Measurements from ENCODE around the gene DENND1A.

The DENND1A gene

DNA sequence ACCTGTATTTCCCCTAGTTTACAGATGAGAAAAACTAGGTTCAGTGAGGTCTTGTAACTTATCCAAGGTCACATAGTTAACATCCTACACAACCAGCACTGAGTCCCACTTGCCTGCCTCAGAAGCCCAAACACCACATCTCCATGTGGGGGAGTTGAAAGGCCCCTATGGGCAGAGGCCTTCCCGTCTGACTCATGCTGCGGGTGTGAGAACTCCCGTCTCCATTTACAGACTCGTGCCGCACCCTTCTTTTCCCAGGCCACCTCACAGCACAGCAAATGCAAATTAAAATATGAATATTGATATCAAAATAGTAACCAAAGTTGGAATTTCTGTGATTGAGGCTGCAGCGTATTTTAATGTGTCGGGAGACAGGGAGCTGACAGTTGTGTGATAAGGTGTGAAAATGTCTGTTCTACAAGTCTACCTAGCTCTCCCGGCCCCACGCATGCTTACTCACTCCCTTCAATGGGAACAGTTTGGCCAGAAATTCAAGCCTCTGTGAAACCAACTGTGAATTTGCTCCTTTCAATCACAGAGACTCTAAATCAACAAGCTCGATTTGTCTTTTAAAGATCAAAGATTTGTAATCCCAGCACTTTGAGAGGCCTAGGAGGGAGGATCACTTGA, 483.8 kb downstream of the DENND1A start:
- no peak overlapping the region for H3K4me3 ChIP-seq (ENCODE audit: extremely low read depth, insufficient read depth, low read length, poor library complexity, severe bottlenecking)
- 83 to 87% methylated on average over 3 to 5 of the region's 10 CpGs for WGBS, 2 experiments (ENCODE audit: insufficient coverage in 2 of 2)
- no peaks in the 10 kb centered on the region for H3K9me3 ChIP-seq (ENCODE audit: control insufficient read depth, low read length)
- H3K27ac ChIP-seq (ENCODE audit: low read depth, low read length, severe bottlenecking), result peak overlapping the region; percentile 30
- no peaks in the 10 kb centered on the region for H3K36me3 ChIP-seq (ENCODE audit: control insufficient read depth, insufficient read depth, low read length)
- H3K4me1 ChIP-seq (ENCODE audit: control insufficient read depth, insufficient read depth, low read length, poor library complexity, severe bottlenecking), result no peaks in the 10 kb centered on the region

DNA sequence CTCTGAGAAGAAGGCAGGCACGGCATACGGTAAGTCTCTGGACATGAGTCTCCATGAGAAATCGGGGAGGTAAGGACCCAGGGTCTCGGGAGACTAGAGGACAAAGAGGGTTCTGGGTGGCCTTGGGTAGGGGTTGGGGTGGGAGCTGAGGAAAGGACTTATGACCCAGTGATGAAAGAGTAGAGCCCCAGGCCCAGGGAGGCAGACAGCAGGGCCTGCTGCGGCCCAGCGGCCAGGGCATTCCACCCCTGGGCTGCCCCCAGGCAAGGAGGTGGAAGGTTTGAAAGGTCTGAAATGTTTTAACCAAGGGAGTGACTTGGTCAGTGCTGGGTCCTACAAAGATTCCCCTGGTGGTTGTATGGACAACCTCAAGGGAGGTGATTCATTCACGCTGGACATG, 484.8 kb downstream of the DENND1A start:
- no peaks in the 10 kb centered on the region for H3K9me3 ChIP-seq (ENCODE audit: control insufficient read depth, low read length)
- no peaks in the 10 kb centered on the region for H3K4me1 ChIP-seq (ENCODE audit: control insufficient read depth, insufficient read depth, low read length, poor library complexity, severe bottlenecking)
- H3K36me3 ChIP-seq (ENCODE audit: control insufficient read depth, insufficient read depth, low read length), result no peaks in the 10 kb centered on the region
- no peak overlapping the region for H3K4me3 ChIP-seq (ENCODE audit: extremely low read depth, insufficient read depth, low read length, poor library complexity, severe bottlenecking)
- H3K27ac ChIP-seq (ENCODE audit: low read depth, low read length, severe bottlenecking), result no peak overlapping the region
- 96 to 99% methylated on average over 6 to 7 of the region's 7 CpGs for WGBS, 2 experiments (ENCODE audit: insufficient coverage in 2 of 2)

DNA sequence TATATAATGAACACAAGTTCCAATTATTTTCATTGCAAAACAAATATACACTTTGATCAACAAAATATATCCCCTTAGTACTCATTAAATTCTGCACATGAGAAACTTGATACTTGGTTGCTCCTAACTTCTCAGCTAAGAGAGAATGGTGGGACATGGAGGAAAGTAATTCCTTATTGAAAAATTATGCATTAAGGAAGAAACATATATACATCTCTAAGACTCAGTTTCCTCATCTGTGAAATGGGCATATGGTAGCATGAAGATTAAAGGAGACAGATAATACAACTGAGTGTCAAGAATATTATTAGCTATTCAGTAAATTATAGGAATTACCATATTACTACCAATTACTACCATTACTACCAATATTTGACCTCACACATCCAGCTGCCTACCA, 488.2 kb downstream of the DENND1A start:
- Histone ChIP-seq H3K27ac (ENCODE audit: low read depth, low read length, severe bottlenecking) (no peak overlapping the region), H3K36me3 (ENCODE audit: control insufficient read depth, insufficient read depth, low read length) (no peaks in the 10 kb centered on the region), H3K4me3 (ENCODE audit: extremely low read depth, insufficient read depth, low read length, poor library complexity, severe bottlenecking) (no peak overlapping the region), H3K9me3 (ENCODE audit: control insufficient read depth, low read length) (no peaks in the 10 kb centered on the region), H3K4me1 (ENCODE audit: control insufficient read depth, insufficient read depth, low read length, poor library complexity, severe bottlenecking) (peaks cover 16% of the 10 kb centered on the region)

DNA sequence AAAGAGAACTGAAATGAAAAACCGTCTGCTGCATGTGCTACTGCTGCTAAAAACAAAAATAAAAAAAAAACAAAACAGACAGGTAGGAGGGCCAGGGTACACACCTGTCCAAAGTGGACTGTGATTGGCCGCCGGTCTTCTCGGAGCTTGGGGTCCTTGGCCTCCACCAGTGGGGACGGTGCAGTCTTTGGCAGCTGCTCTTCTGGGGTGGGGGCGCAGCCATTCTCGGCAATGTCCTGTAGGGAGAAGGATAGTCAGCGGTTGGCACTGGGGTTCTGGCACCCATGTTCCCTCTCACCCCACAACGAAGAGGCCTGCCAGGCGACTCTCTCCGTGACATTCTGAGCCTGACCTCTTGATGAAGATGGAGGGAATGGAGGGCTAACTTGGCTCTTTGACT, 489.7 kb downstream of the DENND1A start:
- 82 to 96% methylated on average over 4 of the region's 11 CpGs for WGBS, 2 experiments (ENCODE audit: insufficient coverage in 2 of 2)
- Histone ChIP-seq H3K4me3 (ENCODE audit: extremely low read depth, insufficient read depth, low read length, poor library complexity, severe bottlenecking) (no peak overlapping the region), H3K36me3 (ENCODE audit: control insufficient read depth, insufficient read depth, low read length) (no peaks in the 10 kb centered on the region), H3K4me1 (ENCODE audit: control insufficient read depth, insufficient read depth, low read length, poor library complexity, severe bottlenecking) (peaks cover 16% of the 10 kb centered on the region), H3K27ac (ENCODE audit: low read depth, low read length, severe bottlenecking) (no peak overlapping the region), H3K9me3 (ENCODE audit: control insufficient read depth, low read length) (no peaks in the 10 kb centered on the region)

DNA sequence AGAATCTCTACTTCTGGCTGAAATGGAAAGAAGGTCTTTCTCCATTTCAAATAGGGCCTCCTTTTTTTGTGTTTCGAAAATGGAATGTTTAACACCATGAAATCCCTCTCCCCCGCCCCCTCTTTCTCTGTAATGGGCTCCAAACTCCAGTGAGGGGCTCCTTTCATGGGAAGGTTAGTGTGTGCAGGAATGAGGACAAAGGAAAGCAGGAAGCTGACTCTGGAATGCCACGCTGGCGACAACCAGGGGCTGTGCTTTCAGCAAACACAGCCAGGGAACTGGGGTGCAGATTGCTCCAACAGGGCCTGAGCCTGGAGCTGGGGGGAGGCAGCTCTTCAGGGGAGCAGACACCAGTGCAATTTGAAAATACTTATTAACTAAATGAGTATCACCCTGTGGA, 491.1 kb downstream of the DENND1A start:
- Histone ChIP-seq H3K36me3 (ENCODE audit: control insufficient read depth, insufficient read depth, low read length) (no peaks in the 10 kb centered on the region), H3K4me3 (ENCODE audit: extremely low read depth, insufficient read depth, low read length, poor library complexity, severe bottlenecking) (no peak overlapping the region), H3K27ac (ENCODE audit: low read depth, low read length, severe bottlenecking) (peak overlapping the region; percentile 88), H3K9me3 (ENCODE audit: control insufficient read depth, low read length) (no peaks in the 10 kb centered on the region), H3K4me1 (ENCODE audit: control insufficient read depth, insufficient read depth, low read length, poor library complexity, severe bottlenecking) (peaks cover 16% of the 10 kb centered on the region)
- WGBS, 2 experiments (ENCODE audit: insufficient coverage in 2 of 2), result 27% methylated on average over 2 of the region's 4 CpGs; no CpG with 5 or more reads in 1 of the 2 experiments

DNA sequence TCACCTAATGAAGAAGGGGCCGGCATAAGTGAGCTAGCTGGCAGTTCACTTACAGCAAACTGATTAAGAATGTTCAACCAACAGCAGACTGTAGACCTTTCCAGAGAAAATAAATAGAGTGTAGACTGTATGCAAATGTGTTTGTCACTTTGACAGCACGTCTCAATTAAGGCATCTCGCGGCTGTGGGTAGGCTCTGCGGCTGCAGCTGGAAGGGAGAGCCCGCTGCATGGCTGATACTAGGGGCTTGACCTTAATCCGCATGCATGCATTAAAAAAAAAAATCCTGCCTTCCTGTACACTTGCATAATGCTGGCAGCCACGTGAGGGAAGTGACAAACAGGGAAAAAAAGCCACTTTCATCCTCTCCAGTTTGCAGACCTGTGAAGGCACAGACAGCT, 491.6 kb downstream of the DENND1A start:
- peaks cover 16% of the 10 kb centered on the region for H3K4me1 ChIP-seq (ENCODE audit: control insufficient read depth, insufficient read depth, low read length, poor library complexity, severe bottlenecking)
- 34 to 40% methylated on average over 5 to 7 of the region's 8 CpGs for WGBS, 2 experiments (ENCODE audit: insufficient coverage in 2 of 2)
- H3K4me3 ChIP-seq (ENCODE audit: extremely low read depth, insufficient read depth, low read length, poor library complexity, severe bottlenecking), result no peak overlapping the region
- H3K9me3 ChIP-seq (ENCODE audit: control insufficient read depth, low read length), result no peaks in the 10 kb centered on the region
- no peaks in the 10 kb centered on the region for H3K36me3 ChIP-seq (ENCODE audit: control insufficient read depth, insufficient read depth, low read length)
- H3K27ac ChIP-seq (ENCODE audit: low read depth, low read length, severe bottlenecking), result peak overlapping the region; percentile 88

DNA sequence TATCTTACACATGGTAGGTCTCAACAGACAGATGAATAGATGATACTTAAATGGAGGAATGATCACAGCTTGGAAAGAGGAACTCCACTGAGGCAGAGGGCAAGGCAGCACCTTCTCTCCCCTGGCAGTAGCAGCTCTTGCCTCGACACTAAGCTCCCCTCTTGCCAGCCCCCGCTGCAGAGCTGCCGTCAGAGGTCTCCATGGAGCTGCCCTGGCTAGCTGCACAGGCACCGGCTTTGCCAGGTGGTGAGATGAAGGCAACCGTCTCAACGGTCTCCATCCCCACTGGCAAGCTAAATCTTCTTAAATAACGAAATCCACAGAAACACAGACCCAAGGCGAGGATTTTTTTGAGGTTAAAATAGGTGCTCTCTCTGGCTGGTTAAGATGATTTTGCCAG, 492.7 kb downstream of the DENND1A start:
- peaks cover 16% of the 10 kb centered on the region for H3K4me1 ChIP-seq (ENCODE audit: control insufficient read depth, insufficient read depth, low read length, poor library complexity, severe bottlenecking)
- no peaks in the 10 kb centered on the region for H3K36me3 ChIP-seq (ENCODE audit: control insufficient read depth, insufficient read depth, low read length)
- WGBS, 2 experiments (ENCODE audit: insufficient coverage in 2 of 2), result 93 to 100% methylated on average over 3 to 6 of the region's 8 CpGs
- no peak overlapping the region for H3K27ac ChIP-seq (ENCODE audit: low read depth, low read length, severe bottlenecking)
- no peak overlapping the region for H3K4me3 ChIP-seq (ENCODE audit: extremely low read depth, insufficient read depth, low read length, poor library complexity, severe bottlenecking)
- no peaks in the 10 kb centered on the region for H3K9me3 ChIP-seq (ENCODE audit: control insufficient read depth, low read length)

DNA sequence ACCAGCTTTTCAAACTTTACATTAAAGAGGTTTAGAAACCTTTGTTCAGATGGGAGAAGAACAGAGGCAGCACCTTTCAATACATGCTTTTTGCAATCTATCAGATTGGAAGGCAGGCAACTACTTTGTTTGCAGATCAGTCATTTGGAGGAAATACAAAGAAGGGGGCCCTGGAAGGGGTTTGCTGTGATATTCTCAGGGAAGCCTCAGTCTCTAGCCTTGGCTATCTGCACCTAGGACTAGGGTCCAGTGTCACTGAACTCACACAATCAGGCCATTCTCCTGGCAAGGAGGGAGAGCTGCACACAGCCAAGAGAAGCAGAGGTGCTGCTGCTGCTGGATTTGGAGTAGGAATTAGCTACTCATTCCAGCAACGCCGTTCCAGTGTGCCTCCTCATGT, 494.5 kb downstream of the DENND1A start:
- H3K36me3 ChIP-seq (ENCODE audit: control insufficient read depth, insufficient read depth, low read length), result no peaks in the 10 kb centered on the region
- no peak overlapping the region for H3K27ac ChIP-seq (ENCODE audit: low read depth, low read length, severe bottlenecking)
- no peaks in the 10 kb centered on the region for H3K9me3 ChIP-seq (ENCODE audit: control insufficient read depth, low read length)
- H3K4me1 ChIP-seq (ENCODE audit: control insufficient read depth, insufficient read depth, low read length, poor library complexity, severe bottlenecking), result peaks cover 16% of the 10 kb centered on the region
- H3K4me3 ChIP-seq (ENCODE audit: extremely low read depth, insufficient read depth, low read length, poor library complexity, severe bottlenecking), result no peak overlapping the region
- WGBS, 2 experiments (ENCODE audit: insufficient coverage in 2 of 2), result 96 to 100% methylated on average over 2 of the region's 2 CpGs

DNA sequence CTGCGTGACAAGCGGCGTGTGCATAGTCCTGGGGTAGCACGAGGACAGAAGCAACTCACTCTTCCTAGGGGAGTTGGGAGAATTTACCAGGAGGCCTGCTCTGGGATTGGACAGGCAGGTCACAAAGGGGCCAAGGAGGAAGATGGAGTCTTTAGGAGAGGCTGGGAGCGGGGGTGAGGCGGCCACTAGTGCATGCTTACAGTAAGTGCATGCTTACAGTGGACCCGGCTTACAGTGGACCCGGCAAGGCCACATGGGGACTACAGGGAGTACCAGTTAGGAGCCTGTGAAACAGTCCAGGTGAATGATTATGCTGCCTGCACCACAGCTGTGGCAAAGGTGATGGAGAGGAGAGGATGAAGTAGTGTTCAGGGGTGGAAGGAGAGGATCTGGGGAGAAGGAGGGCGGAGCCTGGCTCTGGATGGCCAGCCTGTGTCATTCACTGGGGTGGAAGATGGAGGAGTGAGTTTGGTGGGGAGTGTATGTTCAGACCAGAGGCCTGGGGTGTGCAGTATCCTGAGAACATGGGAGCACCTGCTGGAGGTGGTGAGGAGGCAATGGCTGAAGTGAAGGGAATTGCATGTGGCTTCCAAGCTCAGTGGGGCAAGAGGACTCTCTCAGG, 495.2 kb downstream of the DENND1A start:
- H3K36me3 ChIP-seq (ENCODE audit: control insufficient read depth, insufficient read depth, low read length), result no peaks in the 10 kb centered on the region
- whole genome bisulfite sequencing, 2 experiments (ENCODE audit: insufficient coverage in 2 of 2), result 74 to 75% methylated on average over 7 to 9 of the region's 9 CpGs
- no peak overlapping the region for H3K4me3 ChIP-seq (ENCODE audit: extremely low read depth, insufficient read depth, low read length, poor library complexity, severe bottlenecking)
- peaks cover 16% of the 10 kb centered on the region for H3K4me1 ChIP-seq (ENCODE audit: control insufficient read depth, insufficient read depth, low read length, poor library complexity, severe bottlenecking)
- H3K9me3 ChIP-seq (ENCODE audit: control insufficient read depth, low read length), result no peaks in the 10 kb centered on the region
- no peak overlapping the region for H3K27ac ChIP-seq (ENCODE audit: low read depth, low read length, severe bottlenecking)

DNA sequence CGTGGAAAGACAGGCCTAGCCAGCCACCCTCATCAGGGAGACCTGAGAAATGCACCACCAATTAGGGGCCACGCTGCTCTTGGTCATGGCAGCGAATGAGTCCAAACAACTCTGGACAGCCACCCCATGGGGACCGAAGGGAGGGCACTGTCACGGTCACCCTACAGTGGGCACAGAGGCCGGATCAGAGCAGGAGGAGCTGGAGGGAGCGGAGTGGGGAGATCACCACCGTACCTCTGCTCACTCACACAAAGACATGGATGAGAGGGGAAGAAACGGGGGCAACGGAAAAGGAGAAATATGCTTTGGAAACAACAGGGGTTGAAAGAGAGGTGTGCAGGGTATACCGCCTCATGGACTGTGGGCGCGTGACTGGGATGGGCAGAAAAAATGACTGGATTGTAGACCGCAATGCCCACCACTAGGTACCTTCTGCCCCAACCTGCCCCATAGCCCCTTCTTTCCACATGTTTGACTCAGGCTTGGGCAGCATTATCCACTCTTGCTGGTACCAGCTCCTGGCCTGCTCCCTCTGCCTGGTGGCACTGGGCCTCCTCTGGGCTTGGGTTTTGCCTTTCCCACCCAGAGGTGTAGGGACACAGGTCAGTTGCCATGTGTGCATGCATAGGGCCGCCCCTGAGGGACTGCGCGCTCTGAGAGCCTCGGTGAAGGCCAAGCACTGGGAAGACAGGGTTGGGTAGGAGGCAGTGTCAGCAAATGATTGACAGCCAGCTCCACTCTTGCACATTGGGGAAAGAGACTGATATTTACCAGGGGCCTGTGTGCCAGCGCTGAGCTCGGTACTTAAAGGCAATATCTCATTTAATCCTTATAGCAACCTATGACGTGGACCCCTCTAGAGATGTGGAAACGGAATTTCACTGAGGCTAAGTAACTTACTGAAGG, 497.3 kb downstream of the DENND1A start:
- Histone ChIP-seq H3K36me3 (ENCODE audit: control insufficient read depth, insufficient read depth, low read length) (no peaks in the 10 kb centered on the region), H3K27ac (ENCODE audit: low read depth, low read length, severe bottlenecking) (no peak overlapping the region), H3K9me3 (ENCODE audit: control insufficient read depth, low read length) (no peaks in the 10 kb centered on the region), H3K4me3 (ENCODE audit: extremely low read depth, insufficient read depth, low read length, poor library complexity, severe bottlenecking) (no peak overlapping the region), H3K4me1 (ENCODE audit: control insufficient read depth, insufficient read depth, low read length, poor library complexity, severe bottlenecking) (no peaks in the 10 kb centered on the region)
- WGBS, 2 experiments (ENCODE audit: insufficient coverage in 2 of 2), result 96 to 97% methylated on average over 15 to 17 of the region's 22 CpGs

DNA sequence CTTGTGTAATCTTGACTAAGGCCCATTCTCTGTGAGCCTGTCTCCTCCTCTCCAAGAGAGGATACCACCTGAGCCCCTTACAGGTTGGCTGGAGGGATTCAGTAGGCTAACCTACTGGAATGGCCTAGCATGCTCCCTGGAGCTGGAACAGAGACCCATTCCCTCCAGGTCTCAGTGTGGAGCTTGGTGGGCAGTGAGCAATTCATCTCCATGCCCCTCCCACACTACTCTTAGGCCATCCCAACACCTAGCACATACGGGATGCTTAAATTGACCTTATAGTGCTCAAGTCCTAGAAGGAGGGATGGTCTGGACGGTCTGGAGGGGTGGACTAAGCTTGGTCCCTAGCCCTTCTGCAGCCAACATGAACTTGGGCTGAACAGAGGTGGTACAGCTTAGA, 498.3 kb downstream of the DENND1A start:
- Histone ChIP-seq H3K9me3 (ENCODE audit: control insufficient read depth, low read length) (no peaks in the 10 kb centered on the region), H3K36me3 (ENCODE audit: control insufficient read depth, insufficient read depth, low read length) (no peaks in the 10 kb centered on the region), H3K4me1 (ENCODE audit: control insufficient read depth, insufficient read depth, low read length, poor library complexity, severe bottlenecking) (no peaks in the 10 kb centered on the region), H3K4me3 (ENCODE audit: extremely low read depth, insufficient read depth, low read length, poor library complexity, severe bottlenecking) (no peak overlapping the region), H3K27ac (ENCODE audit: low read depth, low read length, severe bottlenecking) (no peak overlapping the region)
- 96 to 100% methylated on average over 1 to 2 of the region's 2 CpGs for WGBS, 2 experiments (ENCODE audit: insufficient coverage in 2 of 2)
